Activated T-helper 2 cell treated with anti-CD3 and anti-CD28 coated beads, Interferon-gamma antibody, Interleukin-2, Interleukin-4, amounts not matched to agents 10 μg/mL and 5 μg/mL and 100 μg/mL, durations not matched to agents 14 hours and 24 hours and 36 hours (primary cell): ENCODE data around the gene CHIA. TPM values are rescaled to one million over a fixed set of nuclear protein-coding genes. Genes with fewer than 3 reads are reported as not detected.

Source experiments
- DNase-seq: peaks from one replicate; pipeline ENCODE4 v3.0.0; 2021; ENCODE audit warnings: low spot score
- H3K27ac Mint-ChIP-seq: one replicate; pipeline ENCODE4 v1.8.0; 2021; ENCODE audit warnings: mixed read lengths
- H3K27me3 Mint-ChIP-seq: one replicate; pipeline ENCODE4 v1.8.0; 2021; ENCODE audit warnings: low read depth, mixed read lengths
- H3K36me3 Mint-ChIP-seq: one replicate; pipeline ENCODE4 v1.8.0; 2021; ENCODE audit warnings: low read depth, mixed read lengths
- H3K4me1 Mint-ChIP-seq: one replicate; pipeline ENCODE4 v1.8.0; 2021; ENCODE audit warnings: low read depth, mixed read lengths
- H3K4me3 Mint-ChIP-seq: one replicate; pipeline ENCODE4 v1.8.0; 2021; ENCODE audit warnings: low read depth, mild to moderate bottlenecking, moderate library complexity, mixed read lengths
- H3K9me3 Mint-ChIP-seq: one replicate; pipeline ENCODE4 v1.8.0; 2021; ENCODE audit warnings: mixed read lengths
- intact Hi-C: fragments of 100-400 bp; cut with micrococcal nuclease; formaldehyde crosslinking; loops from one replicate; pipeline ENCODE4 v1.15.1; 2023
- total RNA-seq: library from RNA; stranded (reverse); gene quantifications from 2 replicates; pipeline ENCODE4 v1.2.3, GENCODE V29; 2022

Gene CHIA
- total RNA-seq, 1 donor from 2014 or later = not detected

DNA sequence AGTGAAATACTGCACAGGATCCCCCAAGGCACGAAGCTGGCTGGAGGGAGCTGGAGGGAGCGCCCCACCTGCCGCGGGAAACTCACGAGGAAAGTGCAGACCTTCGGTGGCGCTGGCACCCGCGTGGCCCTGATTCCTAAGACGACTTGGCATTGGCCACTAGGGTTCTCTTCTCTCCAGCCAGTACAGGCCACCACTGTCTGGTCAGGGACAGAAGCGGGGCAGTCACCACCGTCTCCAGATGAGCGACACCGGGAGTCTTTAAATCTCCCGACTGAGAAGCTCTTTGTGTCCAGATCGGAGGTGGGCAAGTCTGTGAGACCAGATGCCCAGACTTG is 19.2 kb upstream of the CHIA start:
- H3K27ac Mint-ChIP-seq = no peak overlapping the region
- peaks cover 15% of the 10 kb centered on the region for H3K4me1 Mint-ChIP-seq
- H3K4me3 Mint-ChIP-seq = no peak overlapping the region
- no peaks in the 10 kb centered on the region for H3K36me3 Mint-ChIP-seq
- DNase-seq = no peak
- peaks cover 49% of the 10 kb centered on the region for H3K27me3 Mint-ChIP-seq
- H3K9me3 Mint-ChIP-seq = peaks cover under 1% of the 10 kb centered on the region
- intact Hi-C loops = no loop called here

GRCh38 chr1:111272081-111272480 is 18.6 kb upstream of the CHIA start:
- no peaks in the 10 kb centered on the region for H3K36me3 Mint-ChIP-seq
- no peak overlapping the region for H3K4me3 Mint-ChIP-seq
- H3K4me1 Mint-ChIP-seq = peaks cover 16% of the 10 kb centered on the region

GRCh38 chr1:111274653-111275052 is 16.0 kb upstream of the CHIA start:
- peaks cover 16% of the 10 kb centered on the region for H3K4me1 Mint-ChIP-seq
- DNase-seq = no peak
- no peak overlapping the region for H3K4me3 Mint-ChIP-seq
- peaks cover 30% of the 10 kb centered on the region for H3K27me3 Mint-ChIP-seq
- no peaks in the 10 kb centered on the region for H3K36me3 Mint-ChIP-seq
- intact Hi-C loops = loop anchor here (2.0 kb wide), 1 partner anchor 52 kb away; no protein-coding TSS in a partner anchor
- H3K27ac Mint-ChIP-seq = no peak overlapping the region
- H3K9me3 Mint-ChIP-seq = peaks cover 3% of the 10 kb centered on the region

More at GRCh38 chr1:111272081-111272480, 18.6 kb upstream of the CHIA start:
- DNase-seq = no peak
- H3K9me3 Mint-ChIP-seq = peaks cover 3% of the 10 kb centered on the region
- peaks cover 43% of the 10 kb centered on the region for H3K27me3 Mint-ChIP-seq
- no peak overlapping the region for H3K27ac Mint-ChIP-seq
- intact Hi-C loops = no loop called here

DNA sequence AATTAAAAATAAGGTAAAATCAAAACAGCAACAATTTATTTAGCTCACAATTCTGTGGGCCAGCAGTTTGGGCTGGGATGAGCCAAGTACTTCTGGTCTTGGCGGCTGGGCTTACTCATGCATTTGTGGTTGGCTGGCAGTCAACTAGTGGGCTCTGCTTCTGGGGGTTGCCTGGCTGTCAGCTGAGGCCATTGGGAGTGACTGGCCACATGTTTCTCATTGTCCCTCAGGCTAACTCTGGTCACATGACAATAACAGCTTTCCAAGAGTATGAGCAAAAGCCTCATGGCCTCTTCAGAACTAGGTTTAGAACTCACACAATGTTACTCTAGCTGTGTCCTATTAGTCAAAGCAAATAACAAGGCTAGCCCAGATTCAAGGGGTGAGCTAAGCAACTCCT is 15.6 kb upstream of the CHIA start:
- H3K4me1 Mint-ChIP-seq = peaks cover 16% of the 10 kb centered on the region
- no peak overlapping the region for H3K27ac Mint-ChIP-seq
- H3K9me3 Mint-ChIP-seq = peaks cover 3% of the 10 kb centered on the region
- no peak overlapping the region for H3K4me3 Mint-ChIP-seq
- no peaks in the 10 kb centered on the region for H3K36me3 Mint-ChIP-seq
- H3K27me3 Mint-ChIP-seq = peaks cover 27% of the 10 kb centered on the region
- no peak for DNase-seq
- intact Hi-C loops = loop anchor here (2.0 kb wide), 1 partner anchor 52 kb away; no protein-coding TSS in a partner anchor

GRCh38 chr1:111275780-111276433 is 14.7 kb upstream of the CHIA start:
- Mint-ChIP-seq H3K4me1 (peaks cover 16% of the 10 kb centered on the region), H3K27ac (no peak overlapping the region), H3K9me3 (peaks cover 3% of the 10 kb centered on the region), H3K4me3 (no peak overlapping the region), H3K36me3 (no peaks in the 10 kb centered on the region), H3K27me3 (peaks cover 20% of the 10 kb centered on the region)
- intact Hi-C loops = loop anchor here (2.0 kb wide), 1 partner anchor 53 kb away; no protein-coding TSS in a partner anchor
- DNase-seq = no peak

DNA sequence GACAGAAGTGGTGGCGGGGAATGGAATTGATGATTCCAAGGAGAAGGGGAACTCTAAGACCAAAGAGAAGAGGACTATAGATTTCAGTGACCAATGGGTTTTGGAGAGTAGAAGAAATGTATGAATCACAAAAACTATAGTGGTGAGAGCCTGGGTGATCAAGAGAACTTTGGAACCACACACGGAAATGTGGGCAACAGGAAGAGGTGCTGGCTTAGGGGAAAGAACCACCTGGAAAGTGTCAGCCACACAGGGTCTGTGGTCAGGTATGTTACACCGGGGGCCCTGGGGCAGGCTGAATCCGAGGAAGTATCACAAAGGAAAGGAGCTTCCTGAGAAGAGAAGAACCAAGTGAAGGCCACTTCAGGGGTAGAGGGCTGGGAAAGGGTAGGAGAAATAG is 11.5 kb upstream of the CHIA start:
- H3K4me1 Mint-ChIP-seq = peaks cover 16% of the 10 kb centered on the region
- intact Hi-C loops = no loop called here
- H3K4me3 Mint-ChIP-seq = no peak overlapping the region
- H3K27me3 Mint-ChIP-seq = no peaks in the 10 kb centered on the region
- H3K9me3 Mint-ChIP-seq = peaks cover 3% of the 10 kb centered on the region
- DNase-seq = no peak
- H3K36me3 Mint-ChIP-seq = no peaks in the 10 kb centered on the region
- no peak overlapping the region for H3K27ac Mint-ChIP-seq

DNA sequence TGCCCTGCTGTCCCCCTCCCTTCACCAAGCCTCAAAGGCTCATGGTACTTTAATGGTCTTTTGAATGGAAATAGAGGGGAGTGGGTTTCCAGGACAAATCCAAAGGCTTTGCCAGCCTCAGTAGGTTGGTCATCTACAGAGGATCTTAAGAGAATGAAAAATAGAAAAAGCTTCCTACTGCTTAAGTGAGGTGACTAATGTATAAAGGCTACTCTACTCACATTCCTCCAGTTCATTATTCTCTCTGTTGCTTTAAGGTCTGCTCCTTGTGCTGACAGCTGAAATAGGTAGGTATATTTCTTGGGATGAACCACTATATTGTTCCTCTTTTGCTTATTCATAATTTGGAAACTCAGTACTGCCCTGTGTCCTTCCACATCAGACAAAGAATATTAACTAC is 10.4 kb upstream of the CHIA start:
- intact Hi-C loops = no loop called here
- H3K36me3 Mint-ChIP-seq = no peaks in the 10 kb centered on the region
- DNase-seq = no peak
- H3K27me3 Mint-ChIP-seq = no peaks in the 10 kb centered on the region
- no peak overlapping the region for H3K27ac Mint-ChIP-seq
- H3K9me3 Mint-ChIP-seq = peaks cover 3% of the 10 kb centered on the region
- H3K4me1 Mint-ChIP-seq = peaks cover 9% of the 10 kb centered on the region
- H3K4me3 Mint-ChIP-seq = no peak overlapping the region

- no peak for DNase-seq
- H3K4me1 Mint-ChIP-seq = peaks cover 2% of the 10 kb centered on the region
- H3K9me3 Mint-ChIP-seq = peaks cover 3% of the 10 kb centered on the region
- H3K36me3 Mint-ChIP-seq = no peaks in the 10 kb centered on the region
- no peaks in the 10 kb centered on the region for H3K27me3 Mint-ChIP-seq
- no peak overlapping the region for H3K4me3 Mint-ChIP-seq
- H3K27ac Mint-ChIP-seq = no peak overlapping the region
- intact Hi-C loops = no loop called here
Measured at GRCh38 chr1:111281411-111281810, 9.2 kb upstream of the CHIA start.

DNA sequence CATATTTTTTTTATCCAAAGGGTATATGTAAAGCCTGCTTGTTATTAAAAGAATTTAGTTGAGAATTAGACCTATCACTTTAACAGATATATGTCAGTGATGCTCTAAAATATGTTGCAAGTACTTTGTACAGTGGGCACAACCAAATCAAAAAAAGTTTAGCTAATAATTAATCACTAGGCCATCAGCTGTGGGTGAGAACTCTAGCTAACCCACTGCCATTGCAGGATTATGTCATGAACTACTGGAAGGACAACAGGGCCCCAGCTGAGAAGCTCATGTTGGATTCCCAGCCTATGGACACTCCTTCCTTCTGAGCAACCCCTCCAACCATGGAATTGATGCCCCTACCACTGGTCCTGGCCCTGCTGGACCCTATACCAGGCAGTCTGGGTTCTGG is 6.8 kb upstream of the CHIA start:
- intact Hi-C loops = no loop called here
- Mint-ChIP-seq H3K27ac (no peak overlapping the region), H3K9me3 (no peaks in the 10 kb centered on the region), H3K27me3 (peaks cover 5% of the 10 kb centered on the region), H3K4me3 (no peak overlapping the region), H3K4me1 (no peaks in the 10 kb centered on the region), H3K36me3 (no peaks in the 10 kb centered on the region)
- DNase-seq = no peak

DNA sequence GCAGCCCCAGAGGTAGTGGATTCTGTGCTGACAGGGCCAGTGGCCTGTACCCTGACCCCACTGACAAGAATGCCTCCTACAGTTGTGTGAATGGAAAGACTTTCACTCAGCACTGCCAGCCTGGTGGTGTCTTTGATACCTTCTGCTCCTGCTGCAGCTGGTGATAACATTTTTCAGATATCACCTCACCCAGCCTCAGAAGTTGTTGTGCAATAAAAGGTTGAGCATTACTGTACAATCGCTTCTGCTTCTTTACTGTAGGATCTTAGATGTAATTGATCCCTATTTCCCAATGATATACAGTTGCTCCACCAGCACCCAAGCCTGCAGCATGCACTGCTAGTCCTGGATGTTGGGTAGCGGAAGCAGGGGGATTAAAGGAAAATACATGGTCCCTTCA is 4.8 kb upstream of the CHIA start:
- no peaks in the 10 kb centered on the region for H3K4me1 Mint-ChIP-seq
- no peak for DNase-seq
- peaks cover 5% of the 10 kb centered on the region for H3K27me3 Mint-ChIP-seq
- no peaks in the 10 kb centered on the region for H3K9me3 Mint-ChIP-seq
- H3K36me3 Mint-ChIP-seq = no peaks in the 10 kb centered on the region
- intact Hi-C loops = no loop called here
- H3K4me3 Mint-ChIP-seq = no peak overlapping the region
- H3K27ac Mint-ChIP-seq = no peak overlapping the region

DNA sequence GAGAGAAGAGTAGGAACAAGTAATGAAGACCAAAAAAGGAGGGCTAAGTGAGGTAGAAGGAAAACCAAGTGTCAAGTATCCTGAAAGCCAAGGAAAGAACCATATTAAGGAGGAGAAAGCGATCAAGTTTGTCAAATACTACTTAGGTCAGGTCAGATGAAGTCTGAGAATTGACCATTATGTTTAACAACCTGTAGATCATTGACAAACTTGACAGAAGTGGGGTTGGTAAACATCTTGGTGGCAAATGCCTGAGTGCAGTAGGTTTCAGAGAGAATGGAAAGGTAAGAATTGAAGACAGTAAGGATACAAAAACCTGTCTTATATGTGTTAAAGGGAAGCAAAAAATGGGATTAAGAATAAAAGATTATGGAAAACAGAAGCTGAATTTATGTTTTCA is 3.7 kb upstream of the CHIA start:
- Mint-ChIP-seq H3K9me3 (no peaks in the 10 kb centered on the region), H3K27ac (no peak overlapping the region), H3K36me3 (no peaks in the 10 kb centered on the region)

GRCh38 chr1:111289371-111289770 is 1.3 kb upstream of the CHIA start:
- H3K36me3 Mint-ChIP-seq = no peaks in the 10 kb centered on the region
- DNase-seq = no peak
- H3K4me1 Mint-ChIP-seq = no peaks in the 10 kb centered on the region
- H3K9me3 Mint-ChIP-seq = no peaks in the 10 kb centered on the region
- H3K27ac Mint-ChIP-seq = no peak overlapping the region
- intact Hi-C loops = no loop called here
- no peak overlapping the region for H3K4me3 Mint-ChIP-seq
- H3K27me3 Mint-ChIP-seq = peaks cover 5% of the 10 kb centered on the region

More for the DNA sequence above, 3.7 kb upstream of the CHIA start:
- H3K4me1 Mint-ChIP-seq = no peaks in the 10 kb centered on the region
- no peak for DNase-seq
- H3K4me3 Mint-ChIP-seq = no peak overlapping the region
- H3K27me3 Mint-ChIP-seq = peaks cover 5% of the 10 kb centered on the region
- intact Hi-C loops = no loop called here

DNA sequence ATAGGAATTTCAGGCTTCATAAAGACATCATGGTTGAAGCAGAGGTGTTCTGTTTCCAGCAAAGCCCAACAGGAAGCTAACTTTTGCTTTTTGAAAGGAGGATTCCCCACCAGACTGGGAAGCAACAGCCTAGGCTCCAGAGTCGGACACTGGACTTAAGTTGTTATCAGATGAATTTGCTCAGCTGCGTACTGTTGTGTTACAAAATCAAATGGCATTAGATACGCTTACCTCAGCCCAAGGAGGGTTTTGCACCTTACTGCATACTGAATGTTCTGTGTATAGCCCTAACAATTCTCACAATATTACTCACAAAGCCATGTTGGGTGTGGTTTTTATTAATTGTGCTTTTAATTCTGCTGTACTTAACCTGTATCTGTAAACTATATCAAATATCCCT is 547 bp upstream of the CHIA start:
- Mint-ChIP-seq H3K4me3 (no peak overlapping the region), H3K36me3 (no peaks in the 10 kb centered on the region), H3K27me3 (peaks cover 5% of the 10 kb centered on the region), H3K9me3 (no peaks in the 10 kb centered on the region), H3K27ac (no peak overlapping the region), H3K4me1 (no peaks in the 10 kb centered on the region)
- no peak for DNase-seq
- intact Hi-C loops = no loop called here

DNA sequence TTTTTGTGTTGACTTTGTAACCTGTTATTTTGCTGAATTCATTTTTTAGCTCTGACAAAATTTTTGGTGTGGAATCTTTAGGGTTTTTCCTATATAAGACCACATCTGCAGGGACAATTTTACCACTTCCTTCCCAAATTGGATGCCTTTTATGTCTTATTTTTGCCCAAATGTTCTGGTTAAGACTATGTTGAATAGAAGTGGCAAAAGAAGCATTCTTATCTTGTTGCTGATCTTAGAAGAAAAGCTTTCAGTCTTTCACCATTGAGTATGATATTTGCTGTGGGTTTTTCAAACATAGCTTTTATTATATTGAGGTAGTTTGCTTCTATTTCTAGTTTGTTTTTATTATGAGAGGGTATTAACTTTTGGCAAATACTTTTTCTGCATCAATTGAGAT is 3.7 kb downstream of the CHIA start:
- Mint-ChIP-seq H3K36me3 (no peaks in the 10 kb centered on the region), H3K4me3 (no peak overlapping the region)

More for the DNA sequence above, 3.7 kb downstream of the CHIA start:
- intact Hi-C loops = no loop called here
- Mint-ChIP-seq H3K9me3 (peaks cover 7% of the 10 kb centered on the region), H3K27ac (no peak overlapping the region), H3K4me1 (no peaks in the 10 kb centered on the region), H3K27me3 (peaks cover 4% of the 10 kb centered on the region)
- no peak for DNase-seq
